Activated CD8-positive, alpha-beta memory T cell treated with anti-CD3 and anti-CD28 coated beads, Interleukin-2, amount 50 U/mL, for 4 hours (primary cell): ENCODE data around the gene S100A2.

Experiments
- DNase-seq: peaks from one replicate; pipeline ENCODE4 v3.0.0-alpha.2; 2020

The S100A2 gene

DNA sequence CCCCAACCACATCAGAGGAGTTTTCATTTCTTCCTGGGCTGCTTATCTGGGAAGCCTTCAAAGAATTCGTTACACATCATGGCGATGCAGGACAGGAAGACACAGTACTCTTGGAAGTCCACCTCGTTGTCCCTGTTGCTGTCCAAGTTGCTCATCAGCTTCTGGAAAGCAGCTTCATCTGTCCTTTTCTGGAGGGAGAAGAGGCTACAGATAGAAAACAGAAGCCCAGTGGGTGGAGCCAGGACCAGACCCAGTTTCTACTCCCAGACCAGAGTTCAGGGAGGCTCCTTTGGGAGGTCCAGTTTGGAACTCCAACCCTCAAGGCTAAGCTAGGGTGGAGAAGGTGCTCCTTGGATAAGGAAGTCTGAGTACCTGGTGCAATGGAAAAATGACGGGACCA is 21.9 kb downstream of the S100A2 start:
- no peak for DNase-seq

DNA sequence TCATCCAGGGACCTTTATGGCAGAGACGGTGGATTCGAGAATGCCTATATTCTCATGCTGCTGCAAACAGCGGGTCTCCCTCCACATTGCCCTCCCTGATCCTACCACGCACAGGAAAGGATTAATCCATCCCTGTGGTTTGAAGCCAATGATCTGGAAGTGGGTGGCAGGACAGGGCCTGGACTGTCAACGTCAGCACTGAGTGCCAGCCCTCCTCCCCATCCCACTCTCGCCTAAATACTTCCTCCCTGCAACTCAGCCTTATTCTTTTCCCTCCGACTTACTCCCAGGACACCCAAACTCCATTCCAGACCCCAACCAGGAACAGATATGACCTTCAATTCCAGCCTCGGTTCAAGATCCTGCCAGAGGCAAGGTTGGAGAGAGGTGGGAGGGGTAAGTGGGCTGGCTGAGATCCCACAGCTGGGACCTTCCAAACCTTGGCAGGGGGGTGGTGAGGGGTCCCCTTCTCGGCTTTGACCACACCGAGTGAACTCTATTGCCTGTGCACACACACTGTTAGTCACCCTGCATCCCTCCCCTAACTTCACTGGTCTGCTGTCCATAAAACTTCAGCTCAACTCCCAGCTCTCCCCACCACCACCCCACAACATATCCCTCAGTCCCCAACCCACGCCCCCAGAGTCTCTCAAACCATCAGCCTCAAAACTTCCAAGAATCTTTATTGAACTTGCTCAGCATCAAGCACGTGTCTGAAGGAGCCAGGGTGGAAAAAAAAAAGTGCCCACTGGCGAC is 22.5 kb downstream of the S100A2 start:
- no peak for DNase-seq

DNA sequence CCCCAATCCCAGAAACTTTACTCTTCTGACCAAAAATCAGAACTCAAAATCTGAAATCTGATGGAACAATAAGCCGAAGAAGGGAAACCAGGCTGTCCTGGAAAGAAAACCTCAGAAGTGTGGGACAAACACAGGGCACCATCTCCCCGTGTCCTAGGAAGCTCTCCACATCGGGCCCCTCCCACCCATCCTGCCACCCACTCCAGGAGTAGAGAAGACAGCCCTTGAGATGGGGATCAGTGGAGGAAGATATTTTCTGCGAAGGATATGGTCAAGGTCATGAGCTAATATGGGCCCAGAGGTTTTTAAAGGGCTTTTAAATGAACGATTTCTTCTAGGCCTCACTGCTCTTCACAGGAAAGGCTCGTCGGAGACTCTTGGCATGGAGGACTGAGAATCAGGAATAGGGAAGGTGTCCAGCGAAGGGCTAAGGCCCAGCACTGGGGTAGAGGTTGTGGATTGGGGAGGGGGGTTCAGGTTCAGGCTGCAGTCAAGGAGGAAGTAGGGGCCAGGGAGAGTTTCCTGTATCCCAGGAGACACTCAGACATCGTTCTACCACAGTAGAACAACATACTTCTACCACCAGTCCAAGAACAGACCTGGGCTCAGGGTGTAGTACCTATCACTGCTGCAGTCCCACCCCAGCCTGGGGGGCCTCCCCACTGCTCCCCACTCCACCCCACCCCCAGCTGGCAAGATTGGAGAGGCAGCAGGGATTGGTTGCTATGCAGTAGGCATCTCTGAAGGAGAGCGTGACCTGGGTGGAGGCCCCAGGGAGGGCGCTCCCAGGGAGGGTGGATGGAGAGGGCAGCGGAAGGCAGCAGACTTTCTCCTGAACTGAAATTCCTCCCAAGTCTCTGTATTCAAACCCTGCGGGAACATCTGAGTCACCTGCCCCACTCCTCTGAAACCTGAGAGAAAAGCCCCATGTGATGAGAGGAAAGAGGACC is 23.7 kb downstream of the S100A2 start:
- DNase-seq: no peak

DNA sequence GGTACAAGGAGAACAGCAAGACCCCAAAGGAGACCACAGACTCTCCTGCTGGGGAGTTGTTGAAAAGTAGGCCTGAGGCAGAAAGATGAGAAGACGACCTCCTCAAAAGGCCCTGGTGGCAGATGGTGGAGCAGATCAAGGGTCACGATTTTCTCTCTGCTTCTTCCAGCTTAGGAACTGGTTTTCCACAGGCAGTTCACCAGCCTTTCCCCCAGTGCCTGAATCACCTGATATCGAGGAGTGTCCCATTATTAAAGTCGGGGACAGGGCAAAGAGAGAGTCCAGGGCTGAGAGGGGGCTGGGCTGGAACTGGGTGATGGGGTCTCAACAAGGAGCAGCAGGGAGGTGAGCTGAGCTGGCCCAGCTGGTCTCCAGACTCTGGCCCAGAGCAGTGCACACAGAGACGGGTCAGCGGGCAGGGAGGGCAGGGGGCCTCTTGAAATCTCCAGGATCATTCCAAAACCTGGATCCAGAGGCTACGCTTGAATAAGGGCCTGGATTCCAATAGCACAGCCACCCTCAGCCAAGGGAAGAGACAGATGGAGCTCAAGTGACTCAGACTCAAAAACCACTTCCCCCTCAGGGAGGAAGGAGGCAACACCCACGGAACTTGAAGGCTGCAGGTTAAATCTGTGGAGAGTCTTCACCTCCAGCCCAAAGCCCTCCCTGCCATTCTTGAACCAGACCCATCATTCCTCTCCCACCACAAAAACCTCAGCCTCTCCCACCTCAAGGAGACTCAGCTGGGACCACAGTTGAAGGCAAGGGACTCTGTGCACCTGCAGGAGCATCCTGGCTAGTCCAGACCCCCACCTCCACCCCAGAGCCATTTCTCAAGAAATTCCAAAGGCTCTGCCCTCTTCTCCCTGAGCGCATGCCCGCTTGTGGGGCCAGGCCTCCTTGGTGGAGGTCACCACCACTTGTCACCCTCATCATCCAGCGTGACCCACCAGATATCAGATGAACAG is 25.0 kb downstream of the S100A2 start, which contains the start of gene S100A5:
Gene S100A5 (minus strand): TSS at position 541 of the 968 bp plus-strand sequence. CDS start 743 bp downstream, outside the sequence.
- DNase-seq: peak; percentile 47

DNA sequence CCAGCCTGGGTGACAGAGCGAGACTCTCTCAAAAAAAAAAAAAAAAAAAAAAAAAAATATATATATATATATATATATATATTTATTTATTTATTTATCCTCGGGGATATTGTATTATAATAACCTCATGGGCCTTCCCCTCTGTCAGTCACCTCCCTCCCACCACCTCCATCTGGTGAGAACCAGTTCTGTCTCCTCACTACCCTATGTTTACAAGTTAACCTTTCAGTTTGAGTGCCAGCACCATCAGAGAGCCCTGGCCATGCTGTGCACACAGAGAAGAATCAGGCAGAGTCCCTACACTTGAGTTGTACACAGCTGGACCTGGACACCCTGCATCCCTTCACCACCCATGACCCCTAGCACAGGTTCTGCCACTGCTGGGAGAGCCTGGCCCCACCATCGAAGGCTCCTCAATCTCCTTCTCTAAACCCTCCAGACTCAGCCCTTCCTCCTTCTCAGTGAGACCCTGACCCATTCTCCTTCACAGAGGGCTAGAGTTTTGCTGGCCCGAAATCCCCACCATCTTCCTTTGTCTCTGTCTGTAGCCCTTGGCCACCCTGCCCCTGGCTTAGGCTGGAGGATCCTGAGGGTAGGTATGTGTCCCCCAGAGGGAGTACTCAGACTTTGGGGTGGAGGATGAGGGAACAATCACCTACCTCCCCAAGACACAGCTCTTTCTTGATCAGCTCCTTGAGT is 26.1 kb downstream of the S100A2 start:
- no peak for DNase-seq

DNA sequence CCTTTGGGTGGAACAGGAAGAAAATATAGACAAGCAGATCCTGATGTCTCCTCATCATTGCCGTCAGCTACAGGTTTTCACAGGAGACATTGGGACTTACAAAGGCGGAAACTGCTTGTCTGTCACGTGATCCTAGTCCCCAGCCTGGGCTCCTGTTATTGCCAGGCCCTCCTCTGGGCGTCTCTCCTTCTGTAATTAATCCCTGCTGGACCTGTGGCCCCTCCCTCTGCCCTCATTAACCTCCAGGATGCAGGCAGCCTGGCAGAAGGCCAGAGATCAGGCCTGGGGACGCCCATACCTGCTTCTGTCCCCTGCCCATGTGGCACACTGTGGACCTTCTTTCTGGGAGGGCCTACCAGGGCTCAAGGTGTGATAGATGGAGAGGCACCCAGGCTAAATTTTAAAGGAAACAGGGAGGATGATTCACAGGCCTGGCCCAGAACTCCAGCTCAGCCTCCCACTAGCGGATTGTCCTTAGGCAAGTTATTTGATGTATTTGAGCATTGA is 27.3 kb downstream of the S100A2 start:
- no peak for DNase-seq

DNA sequence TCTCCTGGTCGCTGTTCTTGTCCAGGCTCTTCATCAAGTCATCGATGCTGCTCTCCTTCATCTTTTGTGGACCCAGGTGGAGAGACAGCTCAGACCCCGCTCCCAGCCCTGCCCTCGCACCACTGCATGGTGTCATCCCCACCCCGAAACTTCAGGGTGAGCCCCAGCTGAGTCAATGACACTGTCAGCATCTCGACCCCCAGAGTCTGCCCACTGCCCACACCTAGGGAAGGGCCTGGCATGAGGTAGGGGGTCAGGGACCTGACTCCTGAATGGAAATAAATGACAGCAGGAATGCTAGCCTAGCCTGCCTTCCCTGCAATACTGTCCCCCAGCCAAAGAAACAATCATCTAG is 28.3 kb downstream of the S100A2 start:
- no peak for DNase-seq

DNA sequence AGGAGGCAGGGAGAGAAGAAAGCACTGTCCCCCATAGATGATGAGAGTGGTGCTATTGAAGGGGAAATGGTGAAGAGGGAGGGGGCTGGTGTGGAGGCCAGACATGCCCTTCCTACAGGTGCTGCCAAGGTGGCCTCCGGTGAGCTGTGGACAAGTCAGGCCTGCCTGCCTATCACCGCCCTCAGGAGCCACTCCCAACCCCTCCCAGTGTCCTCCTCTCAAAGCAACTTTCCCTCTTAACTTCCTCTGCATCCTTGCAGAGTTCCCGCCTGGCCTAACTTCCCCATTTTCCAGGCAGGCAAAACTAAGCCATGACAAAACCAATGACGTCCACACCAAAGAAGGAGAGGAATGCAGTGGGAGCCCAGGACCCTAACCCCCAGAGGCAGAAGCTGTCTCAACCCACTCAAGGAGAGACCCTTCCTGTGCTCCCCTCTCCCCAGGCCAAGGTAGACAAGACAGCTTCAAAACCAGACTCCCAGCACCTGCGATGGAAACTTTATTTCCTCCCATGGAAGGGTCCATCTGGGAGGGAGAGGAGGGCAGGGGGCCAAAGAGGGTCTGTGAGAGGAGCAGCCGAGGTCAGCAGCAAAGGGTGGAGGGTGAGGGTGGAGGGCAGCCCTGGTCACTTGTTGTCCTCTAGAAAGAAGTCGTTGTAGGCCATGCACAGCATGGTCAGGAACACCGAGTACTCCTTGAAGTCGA is 28.8 kb downstream of the S100A2 start:
- DNase-seq: no peak

DNA sequence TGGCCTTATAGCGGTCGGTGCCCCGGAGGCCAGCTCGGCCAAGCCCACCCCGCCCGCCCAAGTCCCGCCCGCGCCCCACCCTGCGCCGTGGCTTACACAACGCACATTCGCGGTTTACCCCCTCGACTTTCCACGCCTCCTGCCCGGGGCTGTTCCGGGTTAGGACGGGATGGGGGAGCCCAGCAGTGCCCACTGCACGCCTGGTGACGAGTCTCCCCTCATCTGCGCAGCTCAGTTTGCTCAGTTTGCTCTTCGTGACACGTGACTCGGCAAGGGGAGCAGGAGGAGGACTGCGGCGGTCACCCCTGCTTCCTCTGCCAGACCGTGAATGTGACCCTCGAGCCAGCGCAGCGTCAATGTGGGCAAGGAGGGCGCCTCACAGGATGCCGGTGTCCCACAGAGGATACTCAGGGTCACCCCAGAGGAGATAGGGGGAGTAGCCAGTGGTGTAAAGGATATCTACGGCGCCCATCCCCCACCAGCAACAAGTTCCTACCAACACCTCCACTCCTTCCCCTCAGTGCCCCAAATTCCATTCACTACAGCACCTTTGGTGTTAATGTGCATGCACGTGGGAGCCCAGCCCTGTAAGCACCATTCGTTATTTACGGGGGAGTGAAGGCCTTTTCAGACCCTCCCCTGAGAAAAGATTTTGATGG is 29.5 kb downstream of the S100A2 start:
- DNase-seq: peak; percentile 76

DNA sequence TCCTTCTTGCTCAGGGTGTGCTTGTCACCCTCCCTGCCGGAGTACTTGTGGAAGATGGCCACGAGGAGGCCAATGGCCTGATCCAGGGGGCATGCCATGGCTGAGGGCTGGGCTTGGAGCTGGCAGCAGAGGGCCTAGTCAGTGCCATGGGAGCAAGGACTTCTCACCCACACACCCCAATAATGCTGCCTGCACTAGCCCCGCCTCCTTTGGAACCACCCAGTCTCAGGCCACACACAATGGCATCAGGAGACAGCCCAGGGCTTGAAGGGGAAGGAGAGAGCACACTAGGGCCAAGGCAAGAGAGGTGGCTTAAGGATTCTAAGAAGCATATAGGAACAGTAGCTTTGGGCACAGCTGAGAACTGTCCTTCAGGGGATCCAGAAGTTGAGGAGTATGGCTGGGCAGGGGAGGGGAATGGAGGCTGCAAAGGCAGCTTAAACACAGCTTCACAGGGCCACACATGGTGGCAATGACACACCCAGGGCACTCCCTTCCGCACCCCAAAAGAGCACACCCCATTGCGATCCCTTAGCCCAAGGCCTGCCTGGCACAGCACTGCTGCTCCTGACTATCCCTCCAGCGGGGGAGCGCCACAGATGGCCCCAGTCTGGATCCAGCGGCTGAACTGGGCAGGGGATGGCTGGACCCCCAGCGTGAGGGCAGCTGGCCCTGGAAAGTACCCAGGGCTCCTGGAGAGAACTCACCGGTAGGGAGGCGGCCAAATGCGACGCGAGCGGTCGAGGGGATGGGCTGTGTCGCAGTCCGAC is 30.2 kb downstream of the S100A2 start, which contains the start of gene S100A6:
Gene S100A6 (minus strand): TSS at position 750 of the 770 bp plus-strand sequence. CDS start 652 bp downstream, at position 98.
- peak; percentile 37 for DNase-seq

DNA sequence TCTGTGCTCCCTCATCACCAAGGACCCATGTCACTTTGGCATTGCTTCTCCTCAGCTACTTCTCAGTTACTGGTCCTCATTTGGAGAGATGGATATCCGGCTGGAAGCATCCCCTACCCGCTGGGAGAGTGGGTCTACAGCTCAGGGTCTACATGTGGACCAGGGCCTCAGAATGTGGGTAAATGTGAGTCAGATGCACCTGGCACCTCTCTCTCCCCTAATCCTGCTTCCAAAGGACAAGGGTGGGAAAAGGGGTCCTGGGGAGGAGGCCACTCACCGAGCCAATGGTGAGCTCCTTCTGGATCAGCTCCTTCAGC is 30.8 kb downstream of the S100A2 start:
- DNase-seq: no peak

DNA sequence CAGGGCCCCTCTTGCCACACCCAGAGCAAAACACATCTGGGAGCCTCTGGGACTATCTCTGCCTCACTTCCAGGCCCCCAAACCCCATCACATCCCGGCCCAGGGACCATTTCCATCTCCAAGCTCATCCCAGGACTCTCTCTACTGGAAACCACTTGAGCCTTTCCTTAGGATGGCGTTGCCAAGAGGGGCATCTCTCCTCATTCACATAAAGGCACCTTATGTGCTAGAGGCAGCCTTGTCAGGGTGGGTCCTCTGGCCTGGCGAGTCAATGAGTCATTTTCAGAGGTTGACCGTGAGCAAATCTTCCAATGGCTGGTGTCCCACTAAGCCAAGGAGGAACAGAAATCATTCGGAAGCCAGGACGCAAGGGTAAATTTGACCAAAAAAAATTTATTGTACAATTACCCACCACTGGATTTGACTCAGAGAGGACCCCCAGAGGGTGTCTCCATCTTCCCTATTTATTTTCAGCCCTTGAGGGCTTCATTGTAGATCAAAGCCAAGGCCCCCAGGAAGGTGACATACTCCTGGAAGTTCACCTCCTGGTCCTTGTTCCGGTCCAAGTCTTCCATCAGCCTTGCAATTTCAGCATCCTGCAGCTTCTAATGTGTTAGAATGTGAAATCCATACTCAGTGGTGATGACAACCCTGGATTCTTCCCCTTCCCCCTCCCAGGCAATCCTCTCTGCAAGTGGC is 31.3 kb downstream of the S100A2 start:
- no peak for DNase-seq

DNA sequence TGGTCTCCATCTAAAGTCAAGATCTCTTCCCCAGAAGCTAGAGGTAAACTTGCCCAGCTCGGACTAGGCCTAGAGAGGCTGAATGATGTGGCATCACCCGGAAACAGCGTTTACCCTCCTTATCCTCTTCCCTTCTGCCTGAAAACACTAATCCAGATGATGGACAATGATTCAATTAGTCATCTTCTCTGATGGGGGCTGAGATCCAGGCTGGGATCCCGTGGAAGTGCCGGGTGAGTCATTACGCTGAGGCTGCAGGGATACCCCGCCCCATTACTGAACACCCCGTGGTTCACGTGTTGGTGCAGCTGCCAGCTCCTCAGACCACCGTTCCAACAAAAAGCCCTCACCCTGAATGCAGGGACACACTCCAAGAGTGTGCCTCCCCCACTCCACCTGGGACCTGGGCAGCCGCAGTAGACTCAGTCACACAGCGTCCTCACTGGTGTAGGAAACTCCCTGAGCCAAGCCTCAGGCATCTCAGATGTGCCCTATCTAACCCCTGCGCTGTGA is 31.9 kb downstream of the S100A2 start:
- DNase-seq: no peak

DNA sequence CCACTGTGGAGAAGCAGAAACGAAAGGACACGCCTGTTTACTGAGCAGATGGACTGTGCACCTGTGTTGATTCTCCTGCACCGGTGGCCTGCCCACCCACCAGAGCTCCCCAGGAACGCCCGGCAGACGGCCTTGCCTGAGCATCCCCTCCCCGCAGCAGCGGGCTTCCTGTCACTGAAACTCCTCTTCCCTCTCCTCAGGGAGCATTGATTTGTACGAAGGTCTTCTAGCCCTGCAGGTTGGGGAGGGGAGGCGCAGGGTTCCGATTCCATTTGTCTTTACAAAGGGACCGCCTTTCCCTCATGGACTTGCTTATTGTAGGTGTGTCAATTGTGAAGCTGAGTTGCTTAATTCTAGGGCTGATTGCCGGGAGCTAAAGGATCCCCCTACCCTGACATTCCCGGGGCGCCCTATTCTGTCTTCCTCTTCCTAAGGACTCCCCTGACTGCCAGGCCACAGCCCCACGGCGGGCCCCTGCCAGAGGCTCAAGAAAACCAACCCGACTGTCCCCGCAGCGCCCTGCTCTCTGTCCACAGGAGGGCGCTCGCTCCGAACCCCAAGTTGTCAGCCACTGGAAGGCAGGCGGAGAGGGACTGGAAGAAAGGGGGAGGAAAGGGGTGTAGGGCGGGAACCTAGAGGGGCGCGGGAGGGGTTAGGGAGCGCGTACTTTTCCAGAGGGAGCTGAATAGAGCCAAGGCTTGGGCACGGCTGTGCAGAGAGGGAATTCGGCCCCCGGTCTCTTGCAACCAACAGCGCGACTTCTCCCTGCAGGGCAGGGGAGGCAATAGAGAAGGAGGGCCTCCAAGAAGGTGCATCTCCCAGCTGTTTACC is 32.7 kb downstream of the S100A2 start:
- peak; percentile 73 for DNase-seq

DNA sequence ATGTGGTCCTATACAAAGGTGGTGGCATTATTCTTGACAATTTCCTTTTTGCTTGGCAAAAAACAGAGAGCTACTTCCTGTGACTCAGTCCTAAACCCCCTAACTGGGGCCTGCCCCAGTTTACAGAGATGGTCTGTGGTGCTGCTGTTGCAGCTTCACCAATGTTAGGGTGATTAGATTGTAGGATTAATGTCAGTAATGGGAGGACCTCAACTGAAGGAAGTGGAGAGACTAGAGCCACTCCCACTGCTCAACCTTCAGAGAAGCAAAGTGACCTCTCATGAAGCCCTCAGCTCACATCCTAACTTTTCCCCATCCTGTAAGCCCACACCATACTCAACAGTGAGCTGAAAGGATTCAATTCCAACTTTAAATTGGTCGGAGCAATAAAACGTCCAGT is 33.5 kb downstream of the S100A2 start:
- peak; percentile 46 for DNase-seq

DNA sequence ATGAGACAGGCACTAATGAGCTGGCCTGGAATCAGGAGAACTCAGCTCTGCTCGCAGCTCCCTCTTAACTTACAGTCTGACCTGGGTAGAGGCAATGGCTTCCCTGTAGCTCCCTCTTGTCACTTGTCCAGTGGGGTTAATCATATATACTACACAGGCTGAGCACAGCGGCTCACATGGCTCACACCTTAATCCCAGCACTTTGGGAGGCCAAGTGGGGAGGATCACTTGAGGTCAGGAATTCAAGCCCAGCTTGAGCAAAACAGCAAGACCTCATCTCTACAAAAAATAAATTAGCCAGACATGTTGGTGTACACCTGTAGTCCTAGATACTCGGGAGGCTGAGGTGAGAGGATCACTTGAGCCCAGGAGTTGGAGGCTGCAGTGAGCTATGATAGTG is 34.0 kb downstream of the S100A2 start:
- no peak for DNase-seq

DNA sequence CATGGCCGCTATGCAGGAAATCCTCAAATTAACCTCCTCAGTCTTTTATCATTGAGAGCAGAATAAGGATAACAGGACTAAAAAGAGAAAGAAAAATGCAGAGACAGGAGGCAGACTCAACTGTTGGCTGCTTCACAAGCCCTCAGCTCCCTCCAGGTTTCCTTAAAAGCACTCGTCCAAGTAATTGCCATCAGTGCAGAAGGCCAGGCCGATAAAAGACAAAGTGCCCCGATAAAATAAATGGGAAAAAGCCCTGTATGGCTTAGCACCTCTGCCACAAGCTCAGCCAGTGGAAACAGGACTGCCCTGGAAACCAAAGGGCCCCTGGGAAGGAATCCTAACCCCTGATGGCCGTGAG is 38.0 kb downstream of the S100A2 start:
- DNase-seq: no peak

DNA sequence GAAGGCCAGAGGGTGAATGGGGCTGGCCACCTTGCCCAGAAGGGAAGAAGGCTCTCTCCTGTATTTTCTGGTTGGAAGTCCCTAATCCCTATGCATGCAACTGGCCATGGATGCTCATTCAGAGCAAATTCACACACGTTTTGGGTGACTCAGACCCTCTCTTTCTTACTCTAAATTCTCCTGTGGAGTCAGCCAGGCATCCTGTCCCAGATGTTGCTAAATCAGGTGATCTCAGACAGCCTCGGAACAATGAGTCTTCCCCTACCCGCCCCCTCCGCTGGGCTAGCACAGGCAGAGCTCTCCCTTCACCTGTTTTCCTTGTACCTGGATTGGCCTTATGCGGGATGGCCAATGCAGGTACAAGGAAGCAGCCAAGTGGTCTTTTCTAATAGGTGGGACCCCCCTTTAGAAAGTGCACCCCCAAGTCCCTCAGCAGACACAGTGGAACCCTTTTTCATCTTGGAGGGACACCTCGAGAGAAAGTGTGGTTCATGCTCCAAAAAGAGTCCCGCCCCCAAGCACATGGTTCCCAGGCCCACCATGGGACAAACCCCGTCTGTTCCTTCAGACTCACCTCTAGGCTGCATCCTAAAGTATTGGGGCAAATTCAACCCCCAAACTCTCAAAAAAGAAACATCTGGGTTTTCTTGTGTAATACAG is 38.5 kb downstream of the S100A2 start:
- no peak for DNase-seq
